ENCODE measurements around the gene FCHO1. TPM values are rescaled to one million over a fixed set of nuclear protein-coding genes. Genes with fewer than 3 reads are reported as not detected.

The FCHO1 gene
- polyA plus RNA-seq, 1 experiment, result 0.48 TPM

DNA sequence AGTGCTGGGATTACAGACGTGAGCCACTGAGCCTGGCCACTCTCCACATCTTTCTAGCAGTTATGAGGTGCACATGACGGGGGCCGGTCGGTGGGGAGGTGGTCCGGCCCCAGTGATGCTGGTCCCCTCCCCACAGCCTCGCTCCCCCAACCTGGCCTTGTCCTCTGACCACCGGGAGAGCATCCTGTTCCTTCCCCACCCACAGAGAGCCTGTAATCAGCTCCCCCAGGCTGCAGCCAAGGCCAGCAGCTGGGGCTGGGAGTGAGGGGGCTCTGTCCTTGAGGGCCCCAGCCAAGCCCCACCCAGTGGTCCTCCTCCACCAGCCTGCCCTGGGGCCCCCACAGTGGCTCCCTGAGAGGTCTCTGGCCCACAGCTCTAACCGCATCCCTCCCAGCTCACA is 73.1 kb downstream of the FCHO1 start:
- DNase-seq (ENCODE audit: low read depth), result no peak
- no peak for TF ChIP-seq CTCF (IDR thresholded peaks at IDR 0.05; ENCODE audit: insufficient read depth, low read depth, low read length)
- ChIA-PET POLR2A (no interaction called here), CTCF (interaction anchor here (0.9 kb wide), 1 partner anchor 33 kb away, joined by 3 read pairs; no protein-coding TSS in a partner anchor)
- no peak overlapping the region for H3K4me3 ChIP-seq (ENCODE audit: low read depth, low read length)
- H3K27me3 ChIP-seq (ENCODE audit: control insufficient read depth, insufficient read depth, low read length), result no peaks in the 10 kb centered on the region; the same call in 1 of the 2 replicates
- H3K36me3 ChIP-seq (ENCODE audit: control insufficient read depth, insufficient read depth, low read length), result no peaks in the 10 kb centered on the region

DNA sequence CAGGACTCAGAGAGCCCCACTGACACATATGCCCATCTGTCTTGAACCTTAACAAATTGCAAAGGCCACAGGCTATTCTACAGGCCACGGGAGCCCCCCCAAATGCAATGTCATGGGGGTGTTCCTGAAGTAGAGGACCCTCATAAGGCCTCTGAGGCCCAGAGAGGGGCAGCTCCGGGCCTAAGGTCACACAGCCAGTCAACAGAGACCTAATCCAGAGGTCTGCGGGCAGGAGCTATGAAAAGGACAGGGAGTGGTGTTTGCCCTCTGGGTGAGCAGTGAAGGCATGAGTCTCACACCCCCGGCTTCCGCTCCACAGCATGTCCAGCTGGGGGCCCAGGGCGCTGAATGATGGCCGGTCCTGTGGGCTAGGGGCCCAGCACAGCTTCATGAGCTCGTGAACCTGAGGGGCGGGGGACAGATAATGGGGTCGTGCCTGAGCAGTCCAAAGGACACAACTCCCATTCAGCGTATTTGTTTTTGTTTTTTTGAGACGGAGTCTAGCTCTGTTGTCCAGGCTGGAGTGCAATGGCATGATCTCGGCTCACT is 75.3 kb downstream of the FCHO1 start:
- ChIA-PET POLR2A (no interaction called here), CTCF (interaction anchor here (0.6 to 1.0 kb wide), 2 partner anchors 22 to 27 kb away, joined by 3 read pairs; no protein-coding TSS in a partner anchor)
- no peak for TF ChIP-seq CTCF (IDR thresholded peaks at IDR 0.05; ENCODE audit: insufficient read depth, low read depth, low read length)
- no peak for DNase-seq (ENCODE audit: low read depth)
- Histone ChIP-seq H3K27me3 (ENCODE audit: control insufficient read depth, insufficient read depth, low read length) (no peaks in the 10 kb centered on the region; the same call in 1 of the 2 replicates), H3K4me3 (ENCODE audit: low read depth, low read length) (no peak overlapping the region), H3K36me3 (ENCODE audit: control insufficient read depth, insufficient read depth, low read length) (no peaks in the 10 kb centered on the region)

- no peak for DNase-seq (ENCODE audit: low read depth)
- no peak for TF ChIP-seq CTCF (IDR thresholded peaks at IDR 0.05; ENCODE audit: insufficient read depth, low read depth, low read length)
- CTCF ChIA-PET, result interaction anchor here (0.6 kb wide), 1 partner anchor 550 kb away, joined by 3 read pairs; no protein-coding TSS in a partner anchor
- no peaks in the 10 kb centered on the region; the same call in 1 of the 2 replicates for H3K27me3 ChIP-seq (ENCODE audit: control insufficient read depth, insufficient read depth, low read length)
- POLR2A ChIA-PET, result no interaction called here
- H3K36me3 ChIP-seq (ENCODE audit: control insufficient read depth, insufficient read depth, low read length), result no peaks in the 10 kb centered on the region
- peak overlapping the region; percentile 3 for H3K4me3 ChIP-seq (ENCODE audit: low read depth, low read length)
These were observed 78.7 kb downstream of the FCHO1 start for GRCh38 chr19:17829855-17830566.

DNA sequence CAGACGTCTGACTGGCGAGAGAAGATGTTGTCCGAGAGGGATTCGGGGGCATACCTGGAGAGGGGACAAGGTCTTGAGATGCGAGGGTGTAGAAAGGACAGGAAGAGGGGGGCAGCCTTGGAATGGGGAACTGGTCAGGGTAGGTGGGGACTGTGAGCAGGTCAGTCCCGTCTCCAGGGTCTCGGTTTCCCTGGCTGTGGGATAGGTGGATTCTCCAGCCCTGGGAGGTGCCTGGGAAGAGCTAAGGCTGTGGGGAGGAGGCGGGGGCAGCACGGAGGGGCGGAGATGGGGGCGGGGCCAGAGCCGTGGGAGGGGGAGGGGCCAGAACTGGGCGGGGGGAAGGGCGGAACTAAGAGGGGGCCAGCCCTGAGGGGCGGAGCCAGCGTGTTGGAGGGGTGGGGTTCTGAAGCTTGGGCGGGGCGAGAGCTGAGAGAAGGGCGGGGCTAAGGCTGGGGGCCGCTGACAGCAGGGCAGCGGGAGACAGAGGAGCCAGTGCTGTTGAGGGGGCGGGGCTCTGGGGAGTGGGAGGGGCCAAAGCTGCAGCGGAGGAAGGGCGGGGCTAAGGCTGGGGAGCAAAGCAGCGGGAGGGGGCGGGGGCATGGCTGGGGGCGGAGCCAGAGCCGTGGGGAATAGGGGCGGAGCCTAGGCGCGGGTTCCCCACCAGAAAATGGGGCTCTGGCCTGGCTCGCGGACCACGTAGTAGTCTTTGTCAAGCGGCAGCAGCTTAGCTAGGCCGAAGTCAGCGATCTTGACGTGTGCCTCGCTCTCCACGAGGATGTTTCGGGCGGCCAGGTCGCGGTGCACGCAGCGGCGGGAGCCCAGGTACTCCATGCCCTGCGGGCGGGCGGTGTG is 79.5 kb downstream of the FCHO1 start:
- ChIA-PET CTCF (interaction anchor here (0.6 to 0.8 kb wide), 2 partner anchors 25 to 551 kb away, joined by 3 read pairs; no protein-coding TSS in a partner anchor), POLR2A (no interaction called here)
- peak overlapping the region; percentile 3 for H3K4me3 ChIP-seq (ENCODE audit: low read depth, low read length)

More for the DNA sequence above, 79.5 kb downstream of the FCHO1 start:
- TF ChIP-seq CTCF (IDR thresholded peaks at IDR 0.05; ENCODE audit: insufficient read depth, low read depth, low read length), result no peak
- H3K36me3 ChIP-seq (ENCODE audit: control insufficient read depth, insufficient read depth, low read length), result no peaks in the 10 kb centered on the region
- H3K27me3 ChIP-seq (ENCODE audit: control insufficient read depth, insufficient read depth, low read length), result no peaks in the 10 kb centered on the region
- no peak for DNase-seq (ENCODE audit: low read depth)

Measured in BJ (cell line).